ENCODE results near the gene IL16.

Gene IL16

GRCh38 chr15:81257435-81257834 lies 60.8 kb downstream of the IL16 start:
- DNase-seq, result no peak

- DNase-seq, result no peak
Observed at GRCh38 chr15:81258455-81258854, 61.8 kb downstream of the IL16 start.

GRCh38 chr15:81259760-81260298 lies 63.1 kb downstream of the IL16 start:
- no peak for DNase-seq

- no peak for DNase-seq
Observed at GRCh38 chr15:81261172-81261811, 64.6 kb downstream of the IL16 start.

GRCh38 chr15:81263477-81263876 lies 66.8 kb downstream of the IL16 start:
- no peak for DNase-seq

GRCh38 chr15:81264072-81264857 lies 67.6 kb downstream of the IL16 start:
- DNase-seq, result no peak

GRCh38 chr15:81265256-81265943 lies 68.7 kb downstream of the IL16 start:
- no peak for DNase-seq

- DNase-seq, result peak; percentile 44
Observed at GRCh38 chr15:81265944-81266775, 69.5 kb downstream of the IL16 start.

GRCh38 chr15:81268340-81268739 lies 71.7 kb downstream of the IL16 start:
- no peak for DNase-seq

GRCh38 chr15:81268881-81269601 lies 72.4 kb downstream of the IL16 start:
- no peak for DNase-seq

GRCh38 chr15:81270188-81270587 lies 73.5 kb downstream of the IL16 start:
- DNase-seq, result no peak

GRCh38 chr15:81270781-81271491 lies 74.3 kb downstream of the IL16 start:
- DNase-seq, result no peak

- no peak for DNase-seq
Observed at GRCh38 chr15:81271761-81272644, 75.3 kb downstream of the IL16 start.

- DNase-seq, result no peak
Observed at GRCh38 chr15:81273200-81273599, 76.5 kb downstream of the IL16 start.

- DNase-seq, result no peak
Observed at GRCh38 chr15:81273855-81274254, 77.2 kb downstream of the IL16 start.

GRCh38 chr15:81274255-81274654 lies 77.6 kb downstream of the IL16 start:
- DNase-seq, result no peak

- DNase-seq, result peak; percentile 45
Observed at GRCh38 chr15:81274931-81275707, 78.4 kb downstream of the IL16 start.

GRCh38 chr15:81275711-81276392 lies 79.2 kb downstream of the IL16 start:
- DNase-seq, result no peak

- no peak for DNase-seq
Observed at GRCh38 chr15:81276967-81277366, 80.3 kb downstream of the IL16 start.

Data from DMS79 treated with DMSO at 0.1 percent for 48 hours (cell line).